ENCODE data around the gene CYP19A1. TPM values are rescaled to one million over a fixed set of nuclear protein-coding genes. Genes with fewer than 3 reads are reported as not detected.

The CYP19A1 gene
- total RNA-seq, 1 experiment from 2014 or later, result not detected

GRCh38 chr15:51266656-51267050 lies 71.7 kb downstream of the CYP19A1 start:
- ChIA-PET POLR2A (no interaction called here), CTCF (interaction anchor here (1.3 kb wide), 1 partner anchor 135 kb away, joined by 3 read pairs; no protein-coding TSS in a partner anchor), RAD21 (ENCODE audit: low non-redundant PET in 1 of 2, low total read pairs in 2 of 2, uncharacterized antibody in 2 of 2, unreplicated experiment in 2 of 2) (no interaction called here)
- DNase-seq (ENCODE audit: low read depth, low spot score), result no peak
- intact Hi-C loops (cut with micrococcal nuclease), result no loop called here
- ATAC-seq, result no peak
- Histone ChIP-seq H3K4me1 (ENCODE audit: control insufficient read depth in 1 of 2, insufficient read depth in 2 of 2, low read length in 2 of 2) (no peaks in the 10 kb centered on the region), H3K4me2 (ENCODE audit: low read length) (no peak overlapping the region), H3K9me3 (ENCODE audit: control insufficient read depth in 1 of 2, insufficient read depth in 1 of 2, low read depth in 1 of 2, low read length in 2 of 2) (no peaks in the 10 kb centered on the region), H3K27me3 (ENCODE audit: insufficient read depth, low read length) (no peaks in the 10 kb centered on the region), H3K36me3 (ENCODE audit: control insufficient read depth in 1 of 2, insufficient read depth in 2 of 2, low read length in 2 of 2) (no peaks in the 10 kb centered on the region), H3K4me3 (replicated peaks in 1 of 2; ENCODE audit: low read depth in 1 of 2, low read length in 2 of 2) (no peak overlapping the region), H4K20me1 (ENCODE audit: insufficient read depth) (no peaks in the 10 kb centered on the region), H2AFZ (ENCODE audit: low read depth, low read length, poor library complexity, severe bottlenecking) (no peak overlapping the region), H3K9me2 (ENCODE audit: insufficient read depth) (no peaks in the 10 kb centered on the region), H3K79me2 (ENCODE audit: insufficient read depth, low read length) (no peaks in the 10 kb centered on the region), H3K27ac (ENCODE audit: low read depth, low read length) (no peak overlapping the region), H3K9ac (ENCODE audit: low read length) (no peak overlapping the region)
- TF ChIP-seq TCF7L2 (IDR thresholded peaks at IDR 0.05; ENCODE audit: borderline replicate concordance, extremely low read depth, insufficient read depth, insufficient read length) (no peak), YY1 (IDR thresholded peaks at IDR 0.05; ENCODE audit: extremely low read depth, insufficient replicate concordance, low read depth, low read length) (no peak), CTCF (IDR thresholded peaks at IDR 0.05 in 2 of 3, conservative IDR thresholded peaks at IDR 0.05 in 1 of 3; ENCODE audit: borderline replicate concordance in 1 of 3, insufficient read depth in 1 of 3, low read depth in 2 of 3, low read length in 2 of 3) (no peak), FOSL1 (IDR thresholded peaks at IDR 0.05; ENCODE audit: low read depth) (no peak), POLR2A (IDR thresholded peaks at IDR 0.05; ENCODE audit: borderline replicate concordance, extremely low read depth, insufficient read depth, insufficient read length) (no peak), ATF3 (IDR thresholded peaks at IDR 0.05) (no peak), MAX (IDR thresholded peaks at IDR 0.05) (no peak), JUND (IDR thresholded peaks at IDR 0.05) (no peak), CBX3 (IDR thresholded peaks at IDR 0.05; ENCODE audit: low read depth) (no peak), SRF (IDR thresholded peaks at IDR 0.05; ENCODE audit: low read depth) (no peak), ZFX (IDR thresholded peaks at IDR 0.05) (no peak), RAD21 (IDR thresholded peaks at IDR 0.05; ENCODE audit: low read depth) (no peak), POLR2AphosphoS5 (IDR thresholded peaks at IDR 0.05; ENCODE audit: low read depth, low read length) (no peak), SIN3A (IDR thresholded peaks at IDR 0.05; ENCODE audit: low read depth) (no peak), REST (IDR thresholded peaks at IDR 0.05; ENCODE audit: low read depth) (no peak), SP1 (IDR thresholded peaks at IDR 0.05; ENCODE audit: low read depth) (no peak), ZNF274 (IDR thresholded peaks at IDR 0.05; ENCODE audit: low read depth, low read length) (no peak), ZBTB33 (IDR thresholded peaks at IDR 0.05; ENCODE audit: extremely low read depth, insufficient replicate concordance, low read length) (no peak)
- no TSS peak for BruUV-seq (replicated peaks)
